Transverse colon (tissue), 4 donors: ENCODE measurements around the gene SLC22A31. TPM values are rescaled to one million over a fixed set of nuclear protein-coding genes. Genes with fewer than 3 reads are reported as not detected.

Experiments used
- DNase-seq: peaks from one replicate; pipeline ENCODE4 v3.0.0-alpha.2; 2019
- H3K27ac ChIP-seq, 4 donors: fragments of 200-600 bp; sonication (generic); 2 replicates each; pipeline ENCODE4 v1.5.1; 2016 to 2018; ENCODE audit warnings: inconsistent platforms in 4 of 4
- H3K27me3 ChIP-seq: fragments of 200-600 bp; sonication (generic); 2 replicates; pipeline ENCODE4 v1.5.1; 2017; ENCODE audit warnings: inconsistent platforms
- H3K36me3 ChIP-seq, 4 donors: fragments of 200-600 bp; sonication (generic); 2 replicates each; pipeline ENCODE4 v1.5.1; 2017 to 2019; ENCODE audit warnings: inconsistent platforms in 4 of 4
- H3K4me1 ChIP-seq, 4 donors: fragments of 200-600 bp; sonication (generic); 2 replicates each; pipeline ENCODE4 v1.5.1; 2017 to 2020; ENCODE audit warnings: inconsistent platforms in 4 of 4
- H3K4me3 ChIP-seq, 4 donors: fragments of 200-600 bp; sonication (generic); 1 replicate in 1 of 4; 2 replicates in 3 of 4; pipeline versions ENCODE4 v1.5.1 to v1.6.1; 2017 to 2019; ENCODE audit warnings: inconsistent platforms in 4 of 4
- H3K9me3 ChIP-seq, 2 donors: fragments of 200-600 bp; sonication (generic); 2 replicates each; pipeline ENCODE4 v1.5.1; 2017 to 2019; ENCODE audit warnings: inconsistent platforms in 2 of 2
- CTCF ChIP-seq, 5 experiments: fragments of 200-600 bp in 3 of 5; fragments of 450-650 bp in 2 of 5; sonication (generic) in 3 of 5; IDR thresholded peaks; 1 replicate in 2 of 5; 2 replicates in 3 of 5; pipeline ENCODE4 v1.5.1; 2016 to 2017; ENCODE audit warnings: antibody characterized with exemption in 5 of 5, inconsistent platforms in 3 of 5, mild to moderate bottlenecking in 2 of 5, moderate library complexity in 1 of 5
- EP300 ChIP-seq: sonication (generic); formaldehyde crosslinking; IDR thresholded peaks from one replicate; pipeline ENCODE4 v1.6.1; 2017; ENCODE audit warnings: antibody characterized with exemption, low read depth
- POLR2A ChIP-seq: fragments of 450-650 bp; IDR thresholded peaks from one replicate; pipeline ENCODE4 v1.6.1; 2016; ENCODE audit warnings: antibody characterized with exemption, mild to moderate bottlenecking, moderate library complexity
- POLR2AphosphoS5 ChIP-seq, 3 donors: sonication (generic); formaldehyde crosslinking; IDR thresholded peaks; one replicate each; pipeline ENCODE4 v1.6.1; 2016; ENCODE audit warnings: antibody characterized with exemption in 3 of 3
- WGBS, 2 donors: methylation state at CpG; one replicate each; pipeline ENCODE4 v1.1.5; 2018; ENCODE audit warnings: low coverage in 1 of 2; 5-methylcytosine and 5-hydroxymethylcytosine counted together
- in situ Hi-C, 4 donors: fragments of 200-750 bp; cut with MboI; loops; one replicate each; pipeline versions ENCODE4 v1.15.0 to v1.15.1; 2017; ENCODE audit warnings: low sequenced_read_pairs in 3 of 4, low pct_ligation_motif_present in 1 of 4, low pct_unique_long_range_greater_than_20kb in 1 of 4
- intact Hi-C: fragments of 100-400 bp; cut with DNase I; formaldehyde crosslinking; loops from one replicate; pipeline ENCODE4 v1.15.1; 2023; ENCODE audit warnings: low total_unique reads
- total RNA-seq, 4 donors: library from RNA; depleted of rRNA; stranded (reverse); fragments of >200 nt; gene quantifications; one replicate each; pipeline ENCODE4 v1.1.0, GENCODE V29; 2016

Gene SLC22A31
- total RNA-seq, 4 donors from 2014 or later, result 1.3 TPM; not detected in 3

- Histone ChIP-seq H3K4me1 (no peaks in the 10 kb centered on the region), H3K27me3 (peaks cover 15% of the 10 kb centered on the region), H3K27ac (no peak overlapping the region), H3K4me3 (no peak overlapping the region), H3K9me3 (no peaks in the 10 kb centered on the region), H3K36me3 (no peaks in the 10 kb centered on the region)
- intact Hi-C loops, result no loop called here
- DNase-seq, result no peak
- WGBS, 2 donors, result 65% methylated on average over 20 of the region's 26 CpGs; no CpG with 5 or more reads in 1 of the 2 donors
- TF ChIP-seq EP300, result no peak
- TF ChIP-seq CTCF (IDR thresholded peaks at IDR 0.05), result no peak
- no peak for TF ChIP-seq POLR2AphosphoS5 (IDR thresholded peaks at IDR 0.05)
- no peak for TF ChIP-seq POLR2A
- in situ Hi-C loops, result no loop called here
These were observed 16.2 kb downstream of the SLC22A31 start for GRCh38 chr16:89183975-89184676.

GRCh38 chr16:89183463-89183862 is 16.9 kb downstream of the SLC22A31 start:
- 40% methylated on average over 13 of the region's 13 CpGs; no CpG with 5 or more reads in 1 of the 2 donors for WGBS, 2 donors

GRCh38 chr16:89179656-89180315 is 20.6 kb downstream of the SLC22A31 start:
- WGBS, 2 donors, result 79% methylated on average over 23 of the region's 25 CpGs; no CpG with 5 or more reads in 1 of the 2 donors
- TF ChIP-seq CTCF (IDR thresholded peaks at IDR 0.05) (no peak), POLR2A (no peak), EP300 (no peak), POLR2AphosphoS5 (IDR thresholded peaks at IDR 0.05) (no peak)
- no peaks in the 10 kb centered on the region for H3K4me1 ChIP-seq
- no peak overlapping the region for H3K27ac ChIP-seq
- no peaks in the 10 kb centered on the region for H3K9me3 ChIP-seq
- H3K4me3 ChIP-seq, result no peak overlapping the region
- in situ Hi-C loops, result no loop called here
- no peaks in the 10 kb centered on the region for H3K36me3 ChIP-seq
- H3K27me3 ChIP-seq, result peaks cover 45% of the 10 kb centered on the region
- intact Hi-C loops, result no loop called here
- DNase-seq, result no peak

More at GRCh38 chr16:89183463-89183862, 16.9 kb downstream of the SLC22A31 start:
- H3K27me3 ChIP-seq, result peaks cover 21% of the 10 kb centered on the region
- in situ Hi-C loops (no loop called here), intact Hi-C loops (no loop called here)
- no peak for TF ChIP-seq POLR2AphosphoS5 (IDR thresholded peaks at IDR 0.05)
- TF ChIP-seq CTCF (IDR thresholded peaks at IDR 0.05), result no peak
- no peak for TF ChIP-seq POLR2A
- no peak for TF ChIP-seq EP300
- H3K4me3 ChIP-seq, result no peak overlapping the region
- H3K9me3 ChIP-seq, result no peaks in the 10 kb centered on the region
- H3K36me3 ChIP-seq, result no peaks in the 10 kb centered on the region
- H3K4me1 ChIP-seq, result no peaks in the 10 kb centered on the region
- DNase-seq, result no peak
- no peak overlapping the region for H3K27ac ChIP-seq

DNA sequence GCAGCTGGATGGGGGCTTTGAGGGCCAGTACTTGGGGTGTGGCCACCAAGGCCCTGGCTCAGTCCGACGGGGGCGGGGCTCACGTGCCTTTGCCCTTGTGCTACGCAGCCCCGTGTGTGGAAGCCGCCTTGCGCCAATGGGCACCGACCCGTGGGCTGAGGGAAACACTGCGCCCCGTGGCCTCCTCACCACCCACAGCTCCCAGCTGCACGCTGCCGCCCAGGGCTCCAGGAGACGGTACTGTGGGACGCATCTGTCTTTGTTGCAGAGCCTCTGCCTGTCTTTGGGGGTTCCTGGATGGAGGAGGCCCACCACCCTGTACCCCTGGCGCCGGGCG is 21.2 kb downstream of the SLC22A31 start:
- in situ Hi-C loops (no loop called here), intact Hi-C loops (no loop called here)
- Histone ChIP-seq H3K4me3 (no peak overlapping the region), H3K27me3 (peaks cover 49% of the 10 kb centered on the region), H3K9me3 (no peaks in the 10 kb centered on the region), H3K4me1 (no peaks in the 10 kb centered on the region), H3K36me3 (no peaks in the 10 kb centered on the region), H3K27ac (no peak overlapping the region)
- TF ChIP-seq EP300 (no peak), POLR2AphosphoS5 (IDR thresholded peaks at IDR 0.05) (no peak), POLR2A (no peak), CTCF (IDR thresholded peaks at IDR 0.05) (no peak)
- 91% methylated on average over 19 of the region's 19 CpGs; no CpG with 5 or more reads in 1 of the 2 donors for WGBS, 2 donors
- no peak for DNase-seq
